Renal cortical epithelial cell (primary cell): ENCODE data around the gene PLLP. TPM values are rescaled to one million over a fixed set of nuclear protein-coding genes. Genes with fewer than 3 reads are reported as not detected.
A peak's percentile ranks its signal among the peaks of the same experiment; 100 is the strongest.

Experiments
- DNase-seq: peaks from one replicate; pipeline ENCODE4 v3.0.0-alpha.2; 2011; ENCODE audit warnings: low read depth
- total RNA-seq: library from RNA; depleted of rRNA; stranded (reverse); fragments of >200 nt; gene quantifications from 2 replicates; pipeline ENCODE4 v1.2.3, GENCODE V29; 2014

The PLLP gene
- total RNA-seq, 1 donor from 2014 or later = 20.6 TPM

DNA sequence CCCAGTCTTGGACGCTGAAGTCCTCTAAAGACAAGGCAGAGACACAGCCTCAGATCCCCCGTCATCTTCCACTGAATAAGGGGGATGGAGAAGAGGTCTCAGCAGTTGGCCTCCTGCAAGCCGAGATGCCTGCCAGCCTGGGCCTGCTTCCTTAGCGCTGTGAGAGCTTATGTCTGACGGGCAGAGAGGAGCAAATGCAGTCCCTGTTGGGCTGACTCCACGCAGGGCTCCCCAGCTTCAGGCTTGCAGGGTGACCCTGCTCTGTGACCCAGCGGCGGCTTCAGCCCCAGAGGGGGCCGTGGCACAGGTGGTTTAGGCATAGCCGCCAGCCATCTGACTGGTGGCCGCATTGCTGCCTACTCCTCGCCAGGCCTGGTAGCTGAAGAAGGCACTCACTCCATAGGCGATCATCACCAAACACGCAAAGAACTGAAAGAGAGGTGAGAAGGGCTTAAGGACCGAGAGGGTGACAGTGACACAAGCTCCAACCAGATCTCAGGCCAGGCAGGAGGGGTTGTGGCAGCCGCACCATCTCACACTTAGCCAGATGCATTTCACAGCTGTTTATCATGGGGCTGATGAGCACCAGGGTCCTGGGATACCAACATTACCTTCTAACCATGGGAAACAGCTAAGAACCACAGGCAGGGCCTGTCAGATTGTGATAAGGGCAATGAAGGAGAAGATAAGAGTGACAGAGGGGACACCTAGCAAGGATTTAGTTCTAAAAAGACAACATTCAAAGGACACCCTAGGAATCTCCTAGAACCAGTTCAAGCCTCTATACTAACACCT lies 27.7 kb downstream of the PLLP start:
- DNase-seq = no peak

DNA sequence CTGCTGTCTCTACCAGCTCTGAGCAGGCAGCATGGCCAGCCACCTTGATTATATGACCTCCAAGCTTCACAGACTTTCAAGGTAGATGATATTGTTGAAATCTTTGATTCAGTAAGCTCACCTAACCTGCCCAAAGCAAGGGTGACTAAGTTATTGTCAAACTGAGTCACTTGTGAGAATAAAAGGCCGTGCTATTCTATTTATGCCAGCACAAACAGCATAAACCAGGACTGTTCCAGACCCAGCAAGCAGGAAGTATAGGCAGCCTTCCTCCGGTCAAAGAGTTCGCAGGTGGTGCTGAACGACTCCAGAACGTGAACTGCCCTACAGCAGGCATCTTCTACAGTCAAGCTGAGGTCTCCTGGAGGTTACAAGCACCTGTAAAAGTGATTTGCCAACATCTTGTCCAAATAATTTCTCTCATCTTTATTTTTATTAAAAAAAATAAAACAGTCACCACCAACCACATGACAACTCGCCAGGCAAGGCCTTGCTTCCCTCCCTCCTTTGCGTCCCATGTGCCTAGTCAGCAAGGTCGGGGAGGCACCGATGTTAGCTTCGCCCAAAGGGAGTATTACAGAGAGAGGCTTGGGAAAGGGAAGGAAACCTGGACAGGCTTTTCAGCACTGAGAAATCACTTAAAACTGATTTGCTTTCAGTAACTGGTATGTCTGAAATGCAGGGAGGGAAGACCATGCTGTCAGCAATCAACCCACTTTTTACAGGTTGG lies 28.6 kb downstream of the PLLP start:
- peak; percentile 66 for DNase-seq

DNA sequence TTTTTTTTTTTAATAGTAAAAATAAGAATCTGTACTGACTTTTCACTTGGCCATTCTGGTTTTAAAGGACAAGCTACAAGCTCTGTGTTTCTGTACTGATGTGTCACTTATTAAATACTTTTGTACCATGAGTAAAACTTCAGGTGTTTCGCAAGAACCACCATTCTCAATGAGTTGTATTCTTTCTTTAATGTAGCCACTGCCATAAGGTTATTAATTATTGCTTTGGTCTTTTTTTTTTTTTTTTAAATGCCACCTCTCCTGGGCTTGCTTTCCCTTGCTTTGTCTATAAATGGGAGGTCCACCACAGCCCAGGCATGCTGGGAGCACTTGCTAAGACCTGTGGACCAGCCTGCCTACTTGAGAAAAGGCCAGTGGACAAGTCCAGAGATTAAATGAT lies 31.0 kb downstream of the PLLP start:
- peak; percentile 87 for DNase-seq

DNA sequence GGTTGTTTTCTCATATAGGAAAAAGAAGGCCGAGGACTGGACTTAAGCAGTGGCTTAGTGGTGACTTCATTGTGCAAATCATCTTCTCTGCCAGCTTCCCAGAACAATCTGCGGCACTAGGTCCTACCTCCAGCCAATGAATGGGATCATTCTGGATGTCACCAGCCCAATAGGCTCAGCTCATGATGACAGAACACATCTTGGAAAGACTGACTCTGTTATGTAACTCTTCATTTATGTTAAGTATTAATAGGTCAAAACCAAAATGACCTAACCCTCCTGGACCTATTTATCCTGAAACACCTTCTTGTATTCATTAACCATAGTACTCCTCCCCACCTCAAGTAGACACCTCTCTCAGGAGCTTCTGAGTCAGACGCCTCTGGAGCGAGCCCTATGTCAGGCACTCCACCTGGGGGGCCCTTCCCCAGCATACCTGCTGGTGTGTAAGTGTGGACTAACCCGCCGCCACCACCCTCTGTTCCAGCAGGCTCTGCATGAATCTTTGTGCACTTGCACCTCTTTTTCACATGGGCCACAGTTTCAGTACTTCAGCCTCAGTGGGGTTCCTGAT lies 32.2 kb downstream of the PLLP start:
- peak; percentile 89 for DNase-seq

DNA sequence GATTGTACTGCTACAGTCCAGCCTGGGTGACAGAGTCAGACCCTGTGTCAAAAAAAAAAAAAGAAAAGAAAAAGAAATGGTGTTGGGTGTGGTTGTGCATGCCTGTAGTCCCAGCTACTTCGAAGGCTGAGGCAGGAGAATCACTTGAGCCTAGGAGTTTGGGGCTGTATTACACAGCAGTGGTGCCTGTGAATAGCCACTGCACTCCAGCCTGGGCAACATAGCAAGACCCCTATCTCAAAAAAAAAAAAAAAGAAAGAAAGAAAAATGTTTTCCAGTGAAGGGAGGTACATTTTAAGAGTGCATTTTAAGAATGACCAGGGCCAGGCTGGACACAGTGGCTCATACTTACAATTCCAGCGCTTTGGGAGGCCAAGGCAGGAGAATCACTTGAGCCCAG lies 33.1 kb downstream of the PLLP start:
- no peak for DNase-seq

DNA sequence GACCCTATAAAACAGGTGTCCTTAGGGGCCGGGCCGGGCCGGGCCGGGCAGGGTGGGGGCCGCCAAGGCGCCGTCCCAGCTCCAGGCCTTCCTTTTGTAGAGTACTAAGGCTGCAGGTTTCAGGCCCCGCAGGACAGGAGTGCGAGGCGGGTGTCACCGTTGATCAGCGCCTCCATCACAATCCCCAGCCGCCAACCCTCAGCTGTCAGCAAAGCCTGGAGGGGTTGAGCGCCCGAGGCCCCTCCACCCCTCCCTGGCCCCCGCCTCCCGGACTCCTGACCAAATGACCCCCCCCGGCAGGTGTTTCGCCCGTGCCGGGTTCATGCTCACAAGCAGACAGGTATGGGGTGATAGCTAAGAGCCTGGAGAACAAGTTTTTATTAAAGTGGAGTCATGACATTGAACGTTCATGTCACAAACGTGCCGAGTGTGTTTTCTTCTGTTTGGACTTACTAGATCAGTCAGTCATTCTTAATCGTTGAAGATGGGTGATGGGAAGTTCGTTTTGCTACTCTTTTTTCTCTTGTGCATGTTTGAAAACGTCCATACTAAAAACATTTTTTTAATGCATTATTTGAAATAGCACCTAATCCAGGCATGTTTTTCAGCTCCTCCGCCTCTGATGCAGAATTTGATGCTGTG lies 38.9 kb downstream of the PLLP start:
- peak; percentile 16 for DNase-seq

DNA sequence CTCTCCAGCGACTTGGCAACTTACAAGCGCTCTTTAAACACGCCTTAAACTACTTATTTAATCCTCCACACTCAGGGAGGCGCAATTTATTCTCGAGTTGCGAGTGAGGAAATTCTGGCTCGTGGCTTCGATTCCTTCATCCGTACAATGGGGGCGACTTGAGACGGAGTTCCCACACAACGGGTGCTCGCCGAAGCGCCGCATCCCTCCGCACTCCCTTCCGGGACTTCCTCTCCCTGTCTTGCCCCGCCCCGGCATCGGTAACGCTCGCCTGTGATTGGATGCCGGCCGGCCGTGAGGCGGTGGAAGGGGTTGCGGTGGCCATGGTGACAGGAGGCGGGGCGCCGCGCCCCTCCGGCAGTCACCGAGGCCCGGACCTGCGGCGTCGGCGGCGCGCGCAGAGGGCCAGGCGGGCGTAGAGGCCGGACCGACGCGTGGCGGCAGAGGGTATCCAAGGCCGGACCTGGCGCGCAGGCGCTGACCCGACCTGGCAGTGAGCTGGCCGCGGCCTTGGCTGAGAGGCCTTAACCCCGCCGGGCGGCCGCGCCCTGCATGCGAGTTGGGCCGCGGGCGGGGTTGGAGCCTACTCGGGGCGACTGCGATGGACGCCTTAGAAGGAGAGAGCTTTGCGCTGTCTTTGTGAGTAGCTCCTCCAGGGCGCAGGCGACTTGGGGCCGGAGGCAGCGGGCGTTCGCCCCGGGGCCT lies 39.6 kb downstream of the PLLP start, which contains the start of gene ARL2BP:
TSS of gene ARL2BP (plus strand) at position 493 of the 705 bp plus-strand sequence. CDS start at position 602, 109 bp downstream.
- peak; percentile 91 for DNase-seq

DNA sequence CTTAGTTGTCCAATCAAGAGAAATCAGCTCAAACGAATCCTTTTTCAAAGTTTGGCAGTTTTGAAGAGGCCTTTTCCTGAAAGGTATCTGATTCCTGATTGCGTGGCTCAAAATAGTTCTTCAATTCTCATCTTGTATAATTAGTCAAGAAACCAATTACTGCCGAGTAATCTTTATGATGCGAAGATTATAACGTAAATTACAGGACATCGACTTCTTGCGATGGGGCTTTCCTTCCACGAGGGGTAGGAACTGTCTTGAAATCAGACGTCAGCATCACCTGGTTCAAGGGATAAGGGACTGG lies 40.1 kb downstream of the PLLP start:
- no peak for DNase-seq

DNA sequence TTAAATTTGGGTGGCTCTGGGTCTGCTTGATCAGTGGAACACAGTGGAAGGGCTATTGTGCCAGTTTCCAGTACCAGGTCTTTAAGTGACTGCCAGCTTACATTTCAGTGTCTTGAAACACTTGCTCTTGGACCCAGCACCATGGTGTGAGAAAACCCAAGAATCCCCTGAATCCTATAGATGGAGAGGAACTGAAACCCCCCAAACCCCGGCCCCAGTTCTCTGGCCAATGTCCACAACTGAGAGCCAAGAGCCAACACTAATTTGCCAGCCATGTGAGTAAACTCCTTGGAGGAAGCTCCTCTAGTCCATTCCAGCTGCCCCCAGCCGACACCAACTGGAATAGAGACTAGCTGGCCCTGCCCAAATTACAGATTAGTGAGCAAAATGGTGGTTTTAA lies 41.8 kb downstream of the PLLP start:
- DNase-seq = no peak

DNA sequence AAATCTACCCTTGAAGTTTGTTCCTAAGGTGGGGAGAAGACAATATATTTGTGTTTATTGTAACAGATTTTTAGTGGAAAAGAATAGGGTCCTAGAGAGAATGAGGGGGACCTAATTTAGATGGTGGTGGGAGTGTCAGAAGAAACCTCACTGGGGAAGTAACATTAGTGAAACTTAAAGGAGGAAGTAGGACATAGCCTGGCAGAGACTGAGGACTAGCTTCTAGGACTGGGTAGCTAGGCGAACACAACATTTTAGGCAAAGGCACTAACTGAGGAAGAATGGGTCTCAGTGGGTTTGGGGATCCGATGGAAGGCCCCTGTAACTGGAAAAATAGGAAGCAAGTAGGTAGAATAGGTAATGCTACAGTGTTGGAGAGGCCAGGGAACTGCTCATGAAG lies 43.6 kb downstream of the PLLP start:
- DNase-seq = no peak

DNA sequence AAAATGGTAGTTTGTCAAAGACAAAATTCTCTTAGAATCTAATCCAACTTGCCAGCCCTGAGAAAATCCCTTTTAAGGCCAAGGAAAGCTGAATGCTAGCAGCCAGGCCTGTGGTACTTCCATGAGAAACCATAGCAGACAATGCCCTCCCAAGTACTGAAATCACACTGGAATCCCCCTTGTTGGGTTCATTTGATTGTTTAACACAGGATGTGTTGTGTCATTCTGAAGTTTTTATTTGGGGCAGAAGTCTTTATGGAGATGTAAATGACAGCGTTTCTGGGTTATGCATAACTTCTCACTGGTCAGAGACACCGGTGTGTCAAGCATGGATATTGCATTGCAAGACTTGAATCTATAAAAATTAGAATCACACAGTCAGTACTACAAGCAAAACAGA lies 45.4 kb downstream of the PLLP start:
- no peak for DNase-seq

DNA sequence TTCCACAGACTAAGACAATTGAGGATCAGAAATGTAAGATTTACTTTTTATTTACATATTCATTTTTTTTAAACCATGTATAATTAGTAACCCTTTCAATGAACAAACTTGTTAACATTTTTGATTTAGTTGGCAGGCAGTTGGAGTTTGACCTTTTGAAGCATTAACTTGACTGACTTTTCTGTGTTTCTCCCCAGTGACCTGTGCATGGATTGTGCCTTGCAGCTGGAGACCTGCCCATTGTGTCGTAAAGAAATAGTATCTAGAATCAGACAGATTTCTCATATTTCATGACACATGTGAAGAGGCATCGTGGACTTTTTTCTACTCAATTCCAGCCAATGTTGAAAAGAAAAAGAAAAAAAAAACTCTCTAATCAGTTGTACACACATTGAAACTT lies 45.8 kb downstream of the PLLP start:
- DNase-seq = no peak

DNA sequence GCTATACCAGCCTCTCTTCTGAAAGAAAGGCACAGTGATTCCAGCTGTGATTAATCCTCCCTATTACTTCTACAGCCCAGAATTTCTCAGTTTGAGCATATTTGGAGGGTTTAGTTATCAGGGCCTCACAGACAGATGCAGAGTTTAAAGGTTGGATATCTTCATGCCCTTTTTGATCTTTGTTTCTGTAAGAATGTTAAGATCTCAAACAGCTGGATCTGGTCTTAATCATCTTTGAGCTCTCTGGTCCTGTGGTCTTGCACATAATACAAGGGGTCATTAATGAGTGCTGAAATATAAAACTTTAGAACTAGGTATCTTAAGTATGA lies 48.5 kb downstream of the PLLP start:
- no peak for DNase-seq

DNA sequence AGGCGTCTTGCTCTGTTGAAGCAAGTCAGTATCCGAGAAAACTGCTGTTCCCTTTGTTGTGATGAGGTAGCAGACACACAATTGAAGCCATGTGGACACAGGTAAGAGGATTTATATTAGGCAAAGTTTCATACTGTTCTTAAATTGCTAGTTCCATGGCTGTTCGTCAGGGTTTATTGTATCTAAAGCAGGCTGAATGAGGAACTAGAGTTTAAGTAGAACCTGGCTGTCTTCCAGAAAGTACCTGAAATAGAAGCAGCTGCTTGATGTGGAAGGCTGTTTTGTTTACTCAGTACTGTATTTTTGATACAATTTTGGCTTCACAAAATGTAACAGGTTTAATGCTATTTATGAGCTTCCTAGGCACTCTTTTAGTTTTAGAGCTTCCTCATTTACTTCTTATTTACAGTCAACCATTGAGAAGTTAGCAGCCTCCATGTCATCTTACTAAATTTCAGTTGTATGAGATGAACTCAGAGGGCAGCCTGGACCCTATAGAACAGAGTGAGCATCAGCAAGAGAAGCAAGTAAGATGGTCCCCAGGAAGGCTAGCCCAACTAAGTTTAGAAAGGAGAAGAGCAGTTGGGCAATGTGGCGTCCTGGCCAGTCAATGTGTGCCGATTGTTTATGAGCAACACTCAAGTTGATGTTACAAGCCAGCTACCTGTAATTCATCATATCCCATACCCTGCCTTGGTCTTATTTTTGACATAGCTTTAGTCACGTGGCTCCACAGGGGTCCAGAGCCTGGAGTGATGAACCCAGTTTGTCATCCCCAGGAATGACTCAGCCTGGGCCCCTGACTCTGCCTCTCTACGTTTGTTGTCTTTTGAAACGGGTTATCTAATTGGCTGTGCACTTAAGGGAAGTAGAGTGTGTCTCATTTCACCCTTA lies 49.1 kb downstream of the PLLP start:
- DNase-seq = no peak

DNA sequence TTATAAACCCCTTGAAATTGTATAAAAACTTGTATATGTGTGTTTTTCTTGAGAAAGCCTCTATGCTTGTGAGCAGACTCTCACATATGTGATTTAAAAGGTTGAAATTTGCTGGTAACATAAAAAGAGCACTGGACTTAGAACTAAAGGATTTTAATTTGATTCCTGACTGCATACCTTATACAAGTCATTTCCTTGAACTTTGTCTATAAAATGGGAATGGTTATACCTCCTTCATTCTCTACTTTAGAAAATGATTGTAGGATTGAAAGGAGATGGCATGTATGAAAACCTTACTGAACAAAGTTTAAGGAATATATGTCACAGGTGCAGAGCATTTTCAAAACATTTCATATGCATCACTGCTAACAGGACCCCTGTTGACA lies 49.8 kb downstream of the PLLP start:
- DNase-seq = no peak

DNA sequence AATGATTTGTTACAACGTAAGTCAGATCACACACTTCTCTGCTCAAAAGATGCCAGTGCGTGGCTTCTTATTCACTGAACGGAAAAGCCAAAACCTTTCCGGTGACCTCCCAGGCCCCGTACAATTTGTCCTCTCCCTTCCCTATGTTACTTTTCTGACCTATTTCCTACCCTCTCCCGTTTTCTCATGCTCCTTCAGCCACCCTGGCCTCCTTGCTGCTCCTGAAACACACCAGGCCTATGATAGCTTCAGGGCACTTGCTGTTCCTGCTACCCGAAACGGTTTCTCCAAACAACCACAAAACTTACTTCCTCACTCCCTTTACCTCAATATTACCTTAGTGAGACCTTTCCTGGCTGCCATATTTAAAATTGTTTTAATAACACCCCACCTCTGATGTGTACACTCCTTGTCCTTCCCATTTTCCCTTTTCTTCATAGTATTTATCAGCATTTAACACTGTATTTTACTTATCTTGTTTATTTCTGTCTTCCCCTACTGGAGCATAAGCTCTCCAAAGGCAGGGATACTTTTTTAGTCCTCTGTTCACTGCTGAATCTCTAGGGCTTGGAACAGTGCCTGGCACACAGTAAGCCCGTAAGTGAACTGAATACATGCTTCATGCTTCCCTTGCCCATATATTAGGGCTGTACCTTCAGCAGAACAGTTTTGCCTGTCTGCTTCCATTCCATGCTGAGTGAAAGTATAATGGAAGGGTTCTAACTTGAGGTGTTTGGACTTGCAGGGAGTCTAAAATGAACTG lies 50.3 kb downstream of the PLLP start:
- no peak for DNase-seq

DNA sequence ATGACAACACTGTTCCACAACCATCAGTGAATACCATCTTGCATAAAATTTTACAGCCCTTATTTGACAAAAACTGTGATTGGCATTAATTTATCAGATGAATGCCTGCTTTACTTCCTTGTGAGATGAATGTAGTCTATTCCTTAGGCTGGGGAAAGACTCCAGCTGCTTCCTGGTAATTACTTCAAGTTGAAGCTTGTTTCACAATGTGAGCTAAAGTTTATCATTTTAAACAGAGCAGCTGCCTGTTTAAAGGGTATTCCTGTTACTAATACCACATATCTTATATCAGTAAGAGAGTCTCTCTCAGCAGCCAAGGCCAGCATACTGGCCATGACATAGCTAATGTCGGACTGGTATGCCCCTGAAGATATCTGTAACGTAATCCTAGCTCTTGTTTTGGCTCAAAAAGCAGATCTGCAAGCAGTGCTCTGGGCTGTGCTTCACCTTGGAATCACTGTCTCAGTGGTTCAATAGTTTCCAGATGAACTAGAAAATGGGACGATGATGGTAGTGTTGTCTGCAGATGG lies 52.6 kb downstream of the PLLP start:
- DNase-seq = no peak

DNA sequence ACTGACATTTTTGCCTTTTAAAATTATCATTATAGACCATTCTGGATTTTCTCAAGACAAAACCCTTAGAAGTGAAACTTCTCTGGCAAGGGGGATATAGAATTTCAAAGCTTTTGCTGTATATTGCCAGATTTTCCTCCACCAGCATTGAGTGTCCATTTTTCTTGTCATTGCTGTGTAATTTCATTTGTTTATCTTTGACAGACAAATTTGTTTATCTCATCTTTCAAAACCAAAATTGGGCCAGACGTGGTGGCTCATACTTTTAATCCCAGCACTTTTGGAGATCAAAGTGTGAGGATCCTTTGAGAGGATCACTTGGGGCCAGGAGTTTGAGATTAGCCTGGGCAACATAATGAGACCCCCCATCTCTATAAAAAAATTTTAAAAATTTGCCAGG lies 55.4 kb downstream of the PLLP start:
- no peak for DNase-seq

DNA sequence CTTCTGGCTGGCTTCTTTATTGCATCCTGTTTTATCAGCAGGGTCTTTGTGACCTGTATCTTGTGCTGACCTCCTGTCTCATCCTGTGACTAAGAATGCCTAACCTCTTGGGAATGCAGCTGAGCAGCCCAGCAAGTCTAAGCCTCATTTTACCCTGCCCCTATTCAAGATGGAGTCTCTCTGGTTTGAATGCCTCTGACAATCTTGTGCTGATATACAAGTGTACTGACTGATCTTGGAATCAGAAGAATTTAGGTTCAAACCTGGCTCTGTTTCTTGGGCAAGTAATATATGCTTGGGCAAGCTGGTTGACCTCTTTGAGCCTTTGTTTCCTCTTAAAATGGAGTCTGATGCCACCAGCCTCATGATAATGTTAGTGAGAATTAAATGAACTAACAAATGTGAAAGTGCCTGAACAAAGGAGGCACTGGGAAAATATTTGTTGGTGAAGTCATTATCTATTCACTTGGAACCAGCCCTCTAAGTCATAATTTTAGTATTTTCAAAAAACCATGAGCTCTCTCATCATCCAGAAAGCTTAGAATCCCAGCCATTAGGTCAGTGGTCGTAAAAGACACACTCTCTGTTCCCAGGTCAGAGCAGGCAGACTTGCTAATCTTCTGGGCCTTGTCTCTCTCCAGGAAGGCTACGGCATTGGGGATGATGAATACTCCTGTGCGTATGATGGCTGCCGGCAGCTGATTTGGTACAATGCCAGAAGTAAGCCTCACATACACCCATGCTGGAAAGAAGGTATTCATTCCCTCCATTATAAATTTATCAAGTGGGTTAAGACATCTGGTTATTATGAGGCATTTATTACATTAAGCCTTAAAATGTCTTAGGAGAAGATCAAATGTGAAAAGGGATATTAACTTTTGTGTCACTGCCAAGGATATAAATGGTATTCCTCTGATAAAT lies 57.5 kb downstream of the PLLP start:
- DNase-seq = no peak
